Measurements from ENCODE around the gene TCHHL1.

Gene TCHHL1

DNA sequence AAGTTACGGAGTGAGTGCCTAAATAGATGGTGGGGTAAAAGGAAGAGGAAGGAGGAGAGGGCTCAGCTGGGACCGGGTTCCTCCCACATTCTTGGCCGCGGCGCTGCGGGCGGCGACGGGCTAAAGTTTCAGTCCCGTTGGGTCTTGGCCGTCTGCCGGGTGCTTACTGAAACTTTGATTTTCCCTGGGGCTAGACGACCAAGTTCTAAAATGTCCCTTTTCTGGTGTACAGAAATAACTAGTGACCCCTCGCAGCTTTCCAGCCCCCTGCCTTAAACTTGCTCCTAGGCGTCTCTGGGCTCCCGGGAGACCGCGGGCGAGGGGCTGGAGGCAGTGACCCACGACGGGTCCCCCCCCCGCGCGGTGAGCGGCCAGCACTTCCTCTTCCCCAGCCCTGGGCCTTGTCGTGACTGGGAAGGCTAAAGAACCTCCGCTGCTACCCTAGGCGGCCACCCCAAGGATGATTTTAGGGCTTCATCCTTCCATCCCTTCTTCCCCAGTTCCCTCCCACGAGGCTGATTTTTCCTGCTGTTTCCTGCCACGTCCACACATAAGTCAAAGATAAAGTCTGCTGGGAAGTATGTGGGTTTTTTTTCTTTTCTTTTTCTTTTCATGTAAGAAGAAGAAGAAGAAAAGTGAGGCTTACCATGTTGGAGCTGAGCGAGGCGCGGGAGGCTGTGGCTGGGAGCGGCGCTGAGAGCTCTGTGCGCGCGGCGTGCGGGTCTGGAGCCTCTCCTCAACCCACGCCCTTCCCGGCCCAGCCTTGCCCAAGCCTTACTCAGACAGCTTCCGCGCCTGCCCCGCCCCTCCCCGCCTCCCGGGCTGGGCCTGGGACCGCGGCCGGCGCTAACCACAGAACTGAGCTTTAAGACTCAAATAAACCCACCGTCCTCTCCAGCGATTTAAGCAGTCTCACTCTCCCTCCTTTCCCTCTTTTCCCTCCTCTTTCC lies 52.3 kb downstream of the TCHHL1 start, which contains the start of gene S100A11:
TSS of gene S100A11 (minus strand) at position 738 of the 950 bp plus-strand sequence. CDS start at position 649, 89 bp downstream.
- no peak for DNase-seq

DNA sequence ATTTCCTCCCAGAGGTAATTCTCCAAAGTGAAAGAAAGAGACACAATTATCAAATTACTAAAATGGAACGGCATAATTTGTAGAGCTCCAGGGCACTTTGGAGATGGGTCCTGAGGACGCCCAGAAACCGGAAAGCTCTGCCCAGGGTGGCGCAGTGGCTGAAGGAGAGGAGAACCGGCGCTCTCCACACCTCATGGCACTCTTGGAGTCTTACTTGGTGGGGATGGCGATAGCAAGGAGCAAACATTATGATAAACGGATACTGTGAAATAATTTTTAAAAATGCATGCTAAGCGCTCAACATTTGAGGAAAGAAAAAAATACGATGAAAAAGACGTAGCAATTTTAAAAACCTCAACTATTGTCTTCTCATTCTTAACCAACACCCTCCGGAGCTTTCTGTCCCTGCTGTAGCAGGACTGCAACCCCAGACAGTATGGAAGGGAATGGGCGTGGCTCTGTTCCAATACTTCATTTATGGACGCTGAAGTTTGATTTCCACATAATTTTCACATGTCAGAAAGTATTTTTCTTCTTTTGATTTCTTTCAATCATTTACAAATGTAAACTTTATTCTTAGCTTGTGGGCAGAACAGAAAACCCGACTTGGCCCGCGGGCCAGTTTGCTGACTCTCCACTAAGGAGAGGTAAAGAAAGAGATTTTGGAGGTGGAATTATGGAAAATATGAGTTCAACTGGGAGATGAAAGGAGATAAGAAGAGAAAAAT lies 53.2 kb downstream of the TCHHL1 start:
- no peak for DNase-seq

DNA sequence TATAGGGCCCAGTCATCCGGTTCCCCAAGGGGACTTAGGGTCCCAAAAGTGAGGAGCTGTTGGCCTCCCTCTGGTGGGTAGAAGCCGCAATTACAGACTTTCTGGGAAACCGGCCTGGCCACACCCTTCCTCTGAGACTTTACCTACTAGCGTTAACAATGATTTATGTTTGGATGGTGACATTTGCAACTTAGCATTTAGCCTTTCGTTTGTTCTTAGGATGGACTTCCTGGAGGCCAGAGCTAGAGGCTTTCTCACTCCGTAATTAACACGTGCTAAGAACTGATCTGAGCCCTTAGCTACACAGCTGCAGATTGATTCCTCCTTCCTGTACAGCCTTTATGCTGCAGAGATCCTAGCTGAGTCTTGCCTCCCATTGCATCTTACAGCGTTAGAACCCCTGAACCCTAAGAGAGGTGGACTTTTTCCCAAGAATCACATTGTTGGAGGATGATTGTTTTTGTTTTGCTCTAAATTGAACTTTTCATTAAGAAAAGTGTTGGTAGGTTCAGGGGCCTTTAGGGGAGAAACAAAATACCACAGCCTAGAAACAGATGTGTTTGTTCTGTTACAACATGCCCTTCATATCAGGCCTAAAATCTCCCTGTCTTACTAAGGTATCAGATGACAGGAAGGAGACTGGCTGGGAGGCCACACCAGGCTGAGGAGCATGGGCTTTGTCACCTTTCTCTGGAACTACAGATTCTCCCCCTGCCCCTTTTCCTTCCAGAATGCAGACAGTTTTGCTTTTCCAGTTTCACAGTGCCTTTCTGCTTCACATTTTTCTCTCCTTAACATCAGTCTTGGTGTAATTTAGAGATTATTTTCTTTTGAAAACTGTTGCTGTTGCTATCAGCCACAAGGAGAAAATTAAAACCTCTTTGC lies 54.0 kb downstream of the TCHHL1 start:
- peak; percentile 86 for DNase-seq

DNA sequence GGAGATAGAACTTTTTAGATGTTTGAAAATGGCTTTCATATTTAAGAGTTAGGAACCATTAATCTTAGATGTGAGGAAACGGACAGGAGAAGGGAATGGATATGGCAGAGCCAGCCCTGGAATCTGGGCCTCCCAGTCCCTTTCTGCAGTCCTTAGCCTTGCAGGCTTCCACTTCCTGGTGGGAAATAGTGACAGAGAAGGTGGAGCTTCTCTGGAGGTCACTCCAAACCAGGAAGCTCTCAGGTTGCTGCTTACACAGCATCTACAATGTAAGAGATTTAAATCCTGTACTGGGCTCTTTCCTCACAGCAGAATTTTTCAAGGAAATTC lies 54.6 kb downstream of the TCHHL1 start:
- DNase-seq = no peak

All from DMS 273 treated with DMSO at 0.1 percent for 48 hours (cell line).